ENCODE data around the gene GBP2.
"Not testable (repeated sequence)": the region's sequence is repeated elsewhere in the genome, so short reads cannot be mapped to it uniquely, and the experiment has no call there.

The GBP2 gene

DNA sequence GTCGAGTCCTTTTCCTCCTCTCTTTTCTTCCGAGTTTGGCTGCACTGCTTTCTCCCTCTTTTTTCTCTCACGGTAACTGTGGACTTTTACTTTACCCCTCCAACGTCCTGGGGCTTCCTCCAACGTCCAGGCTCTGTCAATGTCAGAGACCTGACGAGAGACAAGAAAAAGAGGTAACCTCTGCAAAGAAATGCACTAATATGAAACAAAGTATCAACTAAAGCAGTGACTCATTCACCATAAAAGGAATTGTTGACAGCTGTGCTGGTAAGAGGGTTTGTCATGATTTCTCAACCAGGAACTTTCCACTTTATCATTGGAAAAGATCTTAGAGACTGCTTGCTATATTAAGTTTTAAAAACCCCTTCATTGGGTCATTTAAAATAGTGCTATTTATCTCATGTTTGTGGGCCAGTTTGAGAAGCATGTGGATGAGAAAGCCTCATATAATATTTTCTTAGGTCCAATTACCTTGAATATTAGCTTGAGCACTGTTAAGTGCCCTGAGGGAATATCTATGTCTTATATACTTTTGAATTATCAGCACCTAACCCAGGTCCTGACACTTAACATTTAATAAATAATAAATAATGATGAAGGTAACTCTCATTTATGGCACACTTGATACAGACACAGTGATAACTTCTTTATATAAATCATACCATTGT lies at the start of gene GBP2:
GBP2 (minus strand) TSS at position 202 of the 668 bp plus-strand sequence. CDS start 4,148 bp downstream, outside the sequence.
- DNase-seq (ENCODE audit: low read depth), result peak; percentile 21

- DNase-seq (ENCODE audit: low read depth), result no peak
Measured at GRCh38 chr1:89174491-89174890, 48.6 kb upstream of the GBP2 start.

DNA sequence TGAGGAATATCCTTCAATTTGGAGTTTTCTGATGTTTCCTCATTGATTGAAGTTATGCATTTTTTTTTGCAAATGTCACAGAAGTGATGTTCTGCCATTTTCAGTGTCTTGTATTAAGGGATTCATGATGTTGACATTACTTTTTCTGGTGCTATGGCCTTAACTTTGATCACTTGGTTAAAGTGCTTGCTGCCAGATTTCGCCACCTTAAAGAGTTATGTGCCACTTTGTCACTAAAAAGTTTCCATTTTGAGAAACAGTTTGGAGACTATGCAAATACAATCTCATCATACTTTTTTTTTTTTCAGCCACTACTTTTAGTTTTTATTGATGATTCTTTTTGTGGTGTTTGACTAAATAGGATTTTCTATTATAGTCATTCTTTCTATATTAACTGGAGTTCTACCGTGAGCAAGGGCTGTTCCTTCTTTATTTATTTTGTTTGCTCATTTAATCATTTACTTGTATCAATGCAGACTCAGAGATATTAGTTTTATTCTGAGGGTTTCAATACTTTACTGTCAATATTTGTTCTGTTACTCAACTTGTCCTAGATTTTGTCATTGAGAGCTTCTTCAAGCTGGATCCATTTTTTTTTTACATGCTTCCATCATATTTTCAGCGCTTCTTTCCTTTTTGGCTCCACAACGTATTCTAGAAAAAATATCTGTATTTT lies 46.7 kb upstream of the GBP2 start:
- no peak for DNase-seq (ENCODE audit: low read depth)

GRCh38 chr1:89171067-89171438 lies 45.1 kb upstream of the GBP2 start:
- no peak for DNase-seq (ENCODE audit: low read depth)

DNA sequence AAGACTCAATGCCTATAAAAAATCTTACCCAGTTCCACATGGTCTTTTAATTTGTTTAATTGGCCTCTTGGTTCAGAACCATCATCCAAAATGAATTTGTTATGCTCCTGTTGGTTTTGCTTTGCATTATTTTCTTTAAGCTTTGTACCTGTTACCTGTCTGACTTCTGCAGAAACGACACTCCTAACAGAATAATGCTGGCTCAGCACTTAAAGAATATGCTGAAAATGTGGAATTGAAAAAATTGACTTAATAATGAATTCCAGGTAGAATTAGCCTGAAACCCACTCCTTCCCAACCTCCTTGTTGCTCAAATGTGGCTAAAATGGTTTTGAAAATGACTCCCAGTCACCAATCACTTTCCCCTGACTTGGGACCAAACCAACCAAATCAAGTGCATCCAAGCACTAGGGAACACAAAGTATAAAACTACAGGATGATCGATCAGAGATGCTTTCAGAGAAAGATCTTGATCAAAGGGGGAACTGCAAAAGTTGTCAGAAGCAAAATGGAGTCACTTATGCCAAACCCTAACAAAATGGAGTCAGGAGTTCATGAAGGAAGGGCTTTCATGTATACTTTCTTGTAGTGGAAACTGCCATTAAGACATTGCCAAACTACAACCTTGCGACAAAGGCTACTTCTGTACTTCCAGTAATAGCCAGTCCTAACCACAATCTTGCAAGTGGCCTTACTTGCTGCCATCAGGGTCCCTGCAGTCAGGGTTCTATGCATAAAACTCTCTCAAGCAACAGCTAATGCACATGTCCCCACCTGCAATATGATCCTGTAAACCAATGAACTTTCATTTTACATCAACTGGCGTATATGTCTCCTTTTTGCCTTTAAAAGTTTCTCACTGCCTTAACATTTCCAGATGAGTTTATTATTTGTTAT lies 44.5 kb upstream of the GBP2 start:
- no peak for DNase-seq (ENCODE audit: low read depth)

DNA sequence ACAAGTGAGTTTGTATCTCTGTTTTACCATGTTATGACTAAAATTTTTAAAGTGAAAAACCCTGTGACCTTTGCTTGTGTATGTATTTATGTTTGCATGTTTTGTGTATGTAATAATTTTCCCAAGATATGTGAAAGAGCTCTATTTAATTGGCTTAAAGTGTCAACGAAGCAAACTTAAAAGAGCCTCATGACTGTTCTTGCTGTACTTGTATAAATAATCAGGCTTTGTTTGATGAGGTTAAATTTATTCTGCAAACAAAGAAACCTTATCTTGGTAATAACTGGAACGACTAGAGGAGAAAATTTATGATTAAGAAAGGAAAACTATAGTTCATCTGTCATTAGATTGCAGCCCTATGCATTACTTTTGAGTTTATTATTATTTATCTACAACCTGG lies 43.3 kb upstream of the GBP2 start:
- DNase-seq (ENCODE audit: low read depth), result no peak

GRCh38 chr1:89167590-89168230 lies 41.8 kb upstream of the GBP2 start:
- no peak for DNase-seq (ENCODE audit: low read depth)

- DNase-seq (ENCODE audit: low read depth), result no peak
Measured at GRCh38 chr1:89166705-89167104, 40.8 kb upstream of the GBP2 start.

DNA sequence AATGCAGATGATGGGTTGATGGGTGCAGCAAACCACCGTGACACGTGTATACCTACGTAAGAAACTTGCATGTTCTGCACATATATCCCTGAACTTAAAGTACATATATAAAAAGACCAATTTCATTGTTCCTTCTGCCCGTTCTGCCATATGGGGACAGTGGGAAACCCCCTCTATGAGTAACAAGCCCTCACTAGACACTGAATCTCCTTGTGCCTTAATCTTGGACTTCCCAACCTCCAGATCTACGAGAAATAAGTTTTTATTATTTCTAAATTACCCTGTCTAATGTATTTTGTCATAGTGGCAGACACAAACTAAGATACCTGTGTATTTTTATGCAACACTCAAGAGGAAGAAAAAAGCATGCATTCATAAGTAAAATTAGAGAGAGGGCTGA lies 39.9 kb upstream of the GBP2 start:
- no peak for DNase-seq (ENCODE audit: low read depth)

DNA sequence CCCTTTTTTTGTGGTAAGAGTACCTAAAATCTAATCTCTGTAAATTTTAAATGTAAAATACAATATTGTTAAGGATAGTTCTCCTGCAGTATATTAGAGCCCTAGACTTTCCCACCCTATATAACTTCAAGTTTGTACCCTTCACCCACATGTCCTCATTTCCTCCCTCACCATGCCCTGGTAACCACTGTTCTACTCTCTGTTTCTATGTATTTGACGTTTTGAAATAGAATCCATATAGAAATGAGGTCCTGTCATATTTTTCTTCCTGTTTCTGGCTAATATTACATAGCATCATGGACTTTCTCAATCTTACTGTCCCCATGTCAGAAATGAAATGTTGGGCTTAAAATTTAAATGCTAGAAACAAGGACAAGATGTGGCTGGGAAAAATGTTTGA lies 25.1 kb upstream of the GBP2 start:
- no peak for DNase-seq (ENCODE audit: low read depth)

- DNase-seq (ENCODE audit: low read depth), result no peak
Measured at GRCh38 chr1:89149976-89150375, 24.1 kb upstream of the GBP2 start.

GRCh38 chr1:89149229-89149628 lies 23.3 kb upstream of the GBP2 start:
- DNase-seq (ENCODE audit: low read depth), result no peak

DNA sequence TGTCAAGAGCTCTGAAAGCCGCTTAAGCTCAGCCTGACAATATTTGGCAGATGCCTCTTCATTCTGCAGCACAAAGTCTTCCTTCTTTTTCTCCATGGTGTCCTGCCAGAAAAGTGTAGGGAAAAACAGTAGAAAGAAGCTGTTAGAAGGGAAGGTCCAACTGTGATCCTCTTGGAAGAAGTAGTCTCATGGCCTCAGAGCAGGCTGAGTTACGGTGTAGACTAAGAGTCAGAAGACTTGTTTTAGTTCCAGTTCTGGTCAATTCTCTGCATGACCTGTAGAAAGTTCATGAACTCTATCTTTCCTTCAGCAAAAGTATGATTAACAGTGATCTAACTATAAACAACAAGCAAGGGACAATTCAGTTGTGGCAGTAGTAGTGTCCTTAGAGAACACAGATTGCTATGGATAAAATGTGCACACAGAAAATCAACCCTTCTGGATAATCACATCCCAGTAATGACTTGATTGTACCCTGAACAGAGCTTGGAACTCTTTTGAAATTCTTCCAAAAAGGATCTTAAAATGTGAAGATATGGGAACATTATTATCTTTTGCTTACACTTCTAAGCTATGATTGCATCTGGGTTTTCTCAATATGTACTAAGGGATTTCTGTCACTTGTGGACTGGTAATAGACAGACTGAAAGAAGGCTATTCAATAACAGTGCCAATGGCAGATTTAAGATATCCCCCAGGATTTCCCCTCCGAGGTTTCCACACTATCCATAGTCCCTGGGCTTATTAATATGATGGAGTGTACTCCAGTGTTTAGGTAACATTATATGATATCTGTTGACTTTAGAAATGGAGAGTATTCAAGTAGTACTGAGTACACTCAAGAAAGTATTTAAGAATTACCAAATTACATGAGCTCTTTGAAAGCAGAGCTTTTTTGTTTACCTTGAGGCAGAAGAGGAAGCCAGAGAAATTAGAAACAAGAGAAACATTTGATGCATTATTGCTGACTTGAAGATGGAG lies 22.1 kb upstream of the GBP2 start:
- no peak for DNase-seq (ENCODE audit: low read depth)

DNA sequence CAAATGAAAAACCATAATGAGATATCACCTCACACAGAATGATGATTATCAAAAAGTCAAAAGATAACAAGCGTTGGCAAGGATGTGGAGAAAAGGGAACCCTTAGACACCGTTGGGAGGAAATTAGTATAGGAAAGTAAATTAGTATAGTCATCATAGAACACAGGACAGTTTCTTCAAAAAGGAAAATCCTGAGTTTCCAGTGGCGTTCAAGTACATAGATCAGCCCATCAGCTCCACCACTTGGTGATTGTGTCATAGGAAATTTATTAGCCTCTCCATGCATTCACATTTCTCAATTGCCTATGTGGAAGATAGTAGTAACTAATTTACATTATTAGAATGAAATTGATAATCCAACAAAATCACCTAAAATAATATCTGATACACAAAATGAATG lies 20.8 kb upstream of the GBP2 start:
- DNase-seq (ENCODE audit: low read depth), result no peak

- no peak for DNase-seq (ENCODE audit: low read depth)
Measured at GRCh38 chr1:89143484-89143883, 17.6 kb upstream of the GBP2 start.

DNA sequence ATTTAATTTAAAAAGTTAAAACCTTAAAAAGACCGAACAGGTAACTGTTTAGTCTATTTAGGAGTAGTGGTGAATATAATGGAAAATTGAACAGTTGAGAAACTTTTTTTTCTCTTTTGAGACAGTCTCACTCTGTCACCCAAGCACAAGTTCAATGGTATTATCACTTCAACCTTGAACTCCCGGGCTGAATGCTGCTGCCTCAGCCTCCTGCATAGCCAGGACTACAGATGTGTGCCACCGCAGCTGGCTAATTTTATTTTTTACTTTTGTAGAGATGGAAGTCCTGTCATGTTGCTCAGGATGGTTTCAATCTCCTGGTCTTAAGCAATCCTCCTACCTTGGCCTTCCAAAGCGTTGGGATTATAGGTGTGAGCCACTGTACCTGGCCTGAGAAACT lies 16.2 kb upstream of the GBP2 start:
- no peak for DNase-seq (ENCODE audit: low read depth)

DNA sequence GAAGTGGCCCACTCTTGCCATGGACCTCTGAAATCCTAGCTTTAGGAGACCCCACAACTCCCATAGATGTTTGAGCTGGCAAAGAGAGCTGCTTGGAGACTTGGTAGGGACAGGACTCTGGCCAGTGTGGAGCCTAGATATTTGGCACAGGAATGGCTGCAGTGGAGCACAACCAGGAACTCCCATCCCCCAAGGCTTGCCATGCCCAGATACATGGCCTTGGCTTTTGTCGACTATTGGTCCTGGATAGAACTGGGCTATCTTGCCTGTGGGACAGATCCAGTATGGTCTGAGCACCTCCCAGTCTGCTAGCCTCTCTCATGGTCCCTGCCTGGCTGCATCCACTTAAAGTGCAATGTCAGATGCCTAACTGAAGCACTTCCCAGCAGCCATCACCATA lies 7.8 kb upstream of the GBP2 start:
- no peak for DNase-seq (ENCODE audit: low read depth)

DNA sequence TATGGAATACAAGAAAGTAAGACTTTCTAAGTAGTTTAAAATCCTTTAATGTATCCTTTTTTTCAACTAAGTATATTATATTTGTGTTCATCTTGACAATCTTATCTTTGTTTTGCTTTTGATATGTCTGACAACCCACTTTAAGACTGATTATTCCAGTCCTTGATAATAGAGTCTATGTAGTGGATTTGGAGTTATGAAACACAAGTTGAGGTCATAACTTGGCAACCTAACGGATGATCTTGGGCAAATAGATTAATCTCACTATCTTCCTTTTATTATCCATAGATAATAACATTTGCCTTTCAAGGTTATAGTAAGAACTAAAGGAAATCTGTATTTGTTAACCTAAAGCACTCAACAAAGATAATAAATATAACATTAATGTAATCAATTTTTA lies 4.8 kb upstream of the GBP2 start:
- DNase-seq (ENCODE audit: low read depth), result no peak

DNA sequence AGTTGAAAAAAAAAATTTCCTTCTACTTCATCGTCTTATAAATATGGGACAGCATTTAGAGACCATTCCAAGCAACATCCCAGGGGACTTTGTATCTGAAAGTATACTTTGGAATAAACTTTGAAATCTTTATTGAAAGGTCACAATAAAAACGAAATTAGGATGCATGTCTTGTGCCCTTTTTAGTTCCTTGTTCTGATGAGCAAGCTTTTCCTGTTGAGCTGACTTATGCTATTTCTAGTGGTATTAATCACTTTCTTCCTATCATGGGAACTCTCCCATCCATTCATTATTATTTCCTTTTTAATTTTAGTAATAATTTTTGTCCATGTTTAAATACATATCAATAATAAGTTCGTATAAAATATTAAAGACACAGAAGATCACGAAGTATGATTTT lies 4.0 kb upstream of the GBP2 start:
- no peak for DNase-seq (ENCODE audit: low read depth)

- DNase-seq (ENCODE audit: low read depth), result not testable (repeated sequence)
Measured at GRCh38 chr1:89128003-89128458, 2.1 kb upstream of the GBP2 start.
